GM10847 (cell line): Measurements from ENCODE around the gene EPHA6.

ENCODE experiments used
- POLR2A ChIP-seq: IDR thresholded peaks from 2 replicates; pipeline ENCODE4 v1.6.1; 2011; ENCODE audit not compliant: insufficient read length; ENCODE audit errors: extremely low read depth

The EPHA6 gene

GRCh38 chr3:96813820-96814650, at the start of gene EPHA6:
TSS of gene EPHA6 (plus strand) at chr3:96814594.
- no peak for TF ChIP-seq POLR2A

- no peak for TF ChIP-seq POLR2A
Observed at GRCh38 chr3:96776818-96777217, 37.6 kb upstream of the EPHA6 start.

- TF ChIP-seq POLR2A: no peak
Observed at GRCh38 chr3:96779810-96780209, 34.6 kb upstream of the EPHA6 start.

GRCh38 chr3:96796101-96796500, 18.3 kb upstream of the EPHA6 start:
- no peak for TF ChIP-seq POLR2A

- TF ChIP-seq POLR2A: no peak
Observed at GRCh38 chr3:96803870-96804269, 10.5 kb upstream of the EPHA6 start.

GRCh38 chr3:96806341-96806740, 8.1 kb upstream of the EPHA6 start:
- no peak for TF ChIP-seq POLR2A

GRCh38 chr3:96813134-96813819, 1.1 kb upstream of the EPHA6 start:
- TF ChIP-seq POLR2A: no peak

GRCh38 chr3:96814651-96815567, 515 bp downstream of the EPHA6 start:
- no peak for TF ChIP-seq POLR2A

- no peak for TF ChIP-seq POLR2A
Observed at GRCh38 chr3:96831175-96831574, 16.8 kb downstream of the EPHA6 start.

GRCh38 chr3:96833301-96833700, 18.9 kb downstream of the EPHA6 start:
- no peak for TF ChIP-seq POLR2A

GRCh38 chr3:96836153-96836915, 21.9 kb downstream of the EPHA6 start:
- no peak for TF ChIP-seq POLR2A

GRCh38 chr3:96843505-96844203, 29.3 kb downstream of the EPHA6 start:
- TF ChIP-seq POLR2A: no peak

GRCh38 chr3:96844204-96844514, 29.8 kb downstream of the EPHA6 start:
- no peak for TF ChIP-seq POLR2A

GRCh38 chr3:96852849-96853248, 38.5 kb downstream of the EPHA6 start:
- TF ChIP-seq POLR2A: no peak
